ENCODE data around the gene TRAPPC2L.
"Not testable (repeated sequence)": the region's sequence is repeated elsewhere in the genome, so short reads cannot be mapped to it uniquely, and the experiment has no call there.

TRAPPC2L gene

DNA sequence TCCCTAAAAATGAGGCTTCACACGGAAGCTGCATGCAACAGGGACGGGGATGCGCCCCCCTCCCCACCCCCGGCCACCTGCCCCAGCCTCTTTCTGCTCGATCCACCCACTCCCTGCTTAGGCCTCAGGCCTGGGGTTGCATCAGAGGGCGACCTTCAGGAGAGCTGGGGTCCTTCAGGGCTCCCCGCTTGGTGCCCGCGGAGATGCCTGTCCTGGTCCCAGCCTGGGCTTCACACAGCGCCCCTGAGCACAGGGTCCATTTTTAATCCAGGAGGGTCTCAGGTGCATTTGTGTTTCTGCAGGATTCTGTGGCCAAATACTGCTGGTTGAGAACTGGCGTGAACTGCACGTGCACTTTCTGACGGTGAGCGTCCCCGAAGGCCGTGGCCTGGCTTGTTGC, 37.8 kb upstream of the TRAPPC2L start:
- DNase-seq: no peak

GRCh38 chr16:88820385-88821025, 36.4 kb upstream of the TRAPPC2L start:
- DNase-seq: no peak

GRCh38 chr16:88821168-88821850, 35.6 kb upstream of the TRAPPC2L start:
- no peak for DNase-seq

- no peak for DNase-seq
These were observed 34.5 kb upstream of the TRAPPC2L start for GRCh38 chr16:88822281-88823040.

- not testable (repeated sequence) for DNase-seq
These were observed 33.3 kb upstream of the TRAPPC2L start for GRCh38 chr16:88823646-88824045.

GRCh38 chr16:88824256-88825077, 32.5 kb upstream of the TRAPPC2L start:
- DNase-seq: no peak

- no peak for DNase-seq
These were observed 31.8 kb upstream of the TRAPPC2L start for GRCh38 chr16:88825146-88825545.

DNA sequence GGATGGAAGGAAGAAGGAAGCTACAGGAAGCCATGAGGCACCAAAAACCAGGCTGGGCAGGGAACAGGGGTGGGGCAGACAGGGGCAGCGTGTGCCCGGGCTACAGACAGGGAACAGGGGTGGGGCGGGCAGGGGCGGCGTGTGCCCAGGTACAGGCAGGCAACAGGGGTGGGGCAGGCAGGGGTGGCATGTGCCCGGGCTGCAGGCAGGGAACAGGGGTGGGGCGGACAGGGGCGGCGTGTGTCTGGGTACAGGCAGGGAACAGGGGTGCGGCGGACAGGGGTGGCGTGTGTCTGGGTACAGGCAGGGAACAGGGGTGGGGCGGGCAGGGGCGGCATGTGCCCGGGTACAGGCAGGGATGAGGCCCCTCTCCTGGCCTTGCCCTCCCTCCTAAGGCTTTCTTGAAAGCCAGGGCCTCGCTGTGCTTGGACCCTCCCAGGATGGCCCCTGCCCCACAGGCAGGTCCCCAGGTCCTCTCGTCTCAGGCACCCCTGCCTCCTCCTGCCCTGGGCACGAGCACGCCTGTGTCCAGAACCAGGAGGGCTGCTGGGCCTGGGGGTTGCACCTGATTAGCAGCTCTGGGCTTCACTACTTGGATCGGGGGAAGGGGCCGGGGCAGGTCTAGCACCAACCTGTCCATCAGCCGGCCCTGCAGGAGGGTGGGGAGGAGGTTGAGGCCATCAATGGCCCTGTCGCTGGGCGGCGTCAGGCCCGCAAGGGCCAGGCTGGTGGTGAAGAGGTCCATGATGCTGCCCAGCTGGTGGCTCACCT, 30.7 kb upstream of the TRAPPC2L start:
- DNase-seq: no peak

DNA sequence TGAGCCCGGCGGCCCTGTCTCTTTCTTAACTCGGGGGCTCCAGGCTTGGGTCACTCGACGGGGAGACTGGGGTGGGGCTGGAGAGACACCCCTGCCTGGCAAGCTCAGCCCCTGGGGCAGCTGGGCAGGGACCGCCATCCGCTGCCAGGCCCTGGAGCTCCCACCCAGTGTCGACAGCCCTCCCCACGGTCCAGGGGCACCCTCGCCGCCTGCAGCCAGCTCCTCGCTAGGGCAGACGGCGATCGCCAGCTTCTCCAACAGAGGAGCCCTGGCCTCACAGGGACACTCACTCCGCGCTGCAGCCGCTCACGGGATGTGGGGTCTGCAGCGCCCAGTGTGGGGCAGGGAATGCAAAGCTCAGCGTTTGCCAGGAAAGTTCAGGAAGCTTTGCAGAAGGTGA, 29.2 kb upstream of the TRAPPC2L start:
- DNase-seq: no peak

DNA sequence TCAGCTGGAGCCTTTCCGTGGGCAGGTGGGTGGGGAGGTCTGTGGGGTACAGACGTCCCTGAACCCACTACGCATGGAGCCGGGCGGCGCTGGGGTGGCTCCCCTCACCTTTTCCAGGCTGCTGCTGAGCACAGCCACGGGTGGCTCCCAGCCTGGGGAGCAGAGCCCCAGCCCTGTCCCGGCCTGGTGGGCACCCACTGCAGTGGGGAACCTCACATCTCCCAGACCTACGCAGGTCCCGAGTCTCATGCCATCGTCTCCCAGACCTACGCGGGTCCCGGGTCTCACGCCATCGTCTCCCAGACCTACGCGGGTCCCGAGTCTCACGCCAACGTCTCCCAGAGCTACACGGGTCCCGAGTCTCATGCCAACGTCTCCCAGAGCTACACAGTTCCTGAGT, 28.2 kb upstream of the TRAPPC2L start:
- no peak for DNase-seq

GRCh38 chr16:88830258-88830657, 26.7 kb upstream of the TRAPPC2L start:
- DNase-seq: no peak

DNA sequence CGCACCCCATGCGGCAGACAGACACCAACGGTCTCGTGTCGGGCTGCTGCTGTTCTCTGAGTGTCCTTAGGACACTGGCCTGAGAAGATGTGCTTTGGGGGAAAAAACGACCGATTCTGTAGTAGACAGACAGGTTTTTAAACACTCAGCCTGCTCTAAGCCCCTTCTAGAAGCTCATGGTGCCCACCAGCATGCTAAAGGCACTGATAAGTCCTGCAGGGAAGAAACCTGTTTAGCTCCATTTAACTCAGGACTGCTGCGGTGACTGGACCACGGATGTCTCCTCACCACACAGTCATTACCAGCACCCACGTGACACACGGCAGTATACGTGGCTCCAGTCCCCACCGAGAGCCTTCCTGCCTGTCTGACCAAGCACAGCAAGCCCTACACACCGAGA, 26.1 kb upstream of the TRAPPC2L start:
- no peak for DNase-seq

GRCh38 chr16:88831838-88832237, 25.1 kb upstream of the TRAPPC2L start:
- DNase-seq: no peak

GRCh38 chr16:88833086-88833485, 23.8 kb upstream of the TRAPPC2L start:
- DNase-seq: no peak

DNA sequence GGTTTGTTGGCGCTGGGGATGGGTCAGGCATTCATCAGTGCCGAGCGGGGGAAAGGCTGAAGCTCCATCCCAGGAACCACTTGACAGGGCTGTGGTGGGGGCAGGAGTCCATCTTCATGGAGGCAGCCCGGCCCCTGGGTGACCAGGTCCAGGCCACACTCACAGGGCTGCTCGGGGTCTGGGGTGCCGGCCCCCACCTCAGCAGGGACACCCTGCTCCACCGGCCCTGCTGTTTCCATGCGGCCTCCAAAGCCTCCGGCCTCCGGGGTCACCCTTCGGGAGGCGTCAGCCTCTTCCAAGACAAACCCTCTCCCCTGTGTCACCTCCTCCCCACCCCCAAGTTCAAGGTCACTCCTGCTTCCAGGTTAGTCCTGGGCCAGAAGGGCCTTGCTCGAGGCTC, 22.3 kb upstream of the TRAPPC2L start:
- DNase-seq: no peak

- no peak for DNase-seq
These were observed 21.5 kb upstream of the TRAPPC2L start for GRCh38 chr16:88835383-88835782.

DNA sequence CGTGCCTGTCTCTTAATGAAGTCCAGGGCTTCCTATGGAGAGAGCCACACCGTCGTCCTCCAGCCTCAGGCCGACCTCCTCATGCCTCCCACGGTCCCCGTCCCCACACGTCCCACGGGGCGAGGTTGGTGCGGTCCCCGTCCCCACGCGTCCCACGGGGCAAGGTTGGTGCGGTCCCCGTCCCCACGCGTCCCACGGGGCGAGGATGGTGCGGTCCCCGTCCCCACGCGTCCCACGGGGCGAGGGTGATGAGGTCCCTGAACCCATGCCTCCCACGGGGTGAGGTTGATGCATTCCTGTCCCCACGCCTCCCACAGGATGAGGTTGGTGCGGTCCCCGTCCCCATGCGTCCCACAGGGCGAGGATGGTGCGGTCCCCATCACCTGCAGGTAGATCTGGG, 21.1 kb upstream of the TRAPPC2L start:
- DNase-seq: no peak

DNA sequence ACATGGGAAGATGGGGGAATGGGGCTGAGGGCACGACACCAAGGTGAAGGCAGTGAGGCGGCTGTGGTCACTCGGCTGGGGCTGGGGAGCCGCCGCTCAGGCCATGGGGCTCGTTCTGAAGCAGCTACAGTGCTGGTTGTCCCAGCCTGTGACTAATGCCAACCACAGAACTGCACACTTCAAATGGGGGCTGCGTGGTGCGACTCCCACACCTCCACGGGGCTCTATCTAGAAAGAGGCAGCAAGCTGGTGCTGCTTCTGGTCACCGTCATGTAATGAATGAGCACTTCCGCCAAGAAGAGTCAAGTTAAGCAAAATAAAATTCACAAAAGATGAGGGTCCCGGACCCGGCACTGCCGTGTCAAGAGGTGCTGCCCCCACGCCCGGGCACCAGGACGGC, 20.1 kb upstream of the TRAPPC2L start:
- DNase-seq: no peak

DNA sequence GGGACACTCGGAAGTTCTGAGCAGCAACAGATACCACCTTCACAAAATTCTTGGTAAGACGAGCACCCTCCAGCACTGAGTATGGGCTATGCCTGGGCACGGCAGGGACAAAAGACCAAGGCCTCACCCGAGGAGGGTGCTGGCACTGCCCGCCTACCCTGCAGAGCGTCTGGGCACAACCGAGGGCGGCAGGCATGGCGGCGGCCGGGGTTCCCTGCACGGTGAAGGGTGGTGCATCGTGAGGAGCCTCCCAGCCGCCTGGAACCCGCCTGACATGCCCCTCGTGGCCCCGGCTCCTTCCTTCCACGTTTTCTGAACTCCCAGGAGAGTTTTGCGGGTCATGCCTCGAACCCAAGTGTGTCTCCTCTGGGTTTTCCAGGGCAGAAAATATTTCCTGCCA, 19.1 kb upstream of the TRAPPC2L start:
- no peak for DNase-seq

DNA sequence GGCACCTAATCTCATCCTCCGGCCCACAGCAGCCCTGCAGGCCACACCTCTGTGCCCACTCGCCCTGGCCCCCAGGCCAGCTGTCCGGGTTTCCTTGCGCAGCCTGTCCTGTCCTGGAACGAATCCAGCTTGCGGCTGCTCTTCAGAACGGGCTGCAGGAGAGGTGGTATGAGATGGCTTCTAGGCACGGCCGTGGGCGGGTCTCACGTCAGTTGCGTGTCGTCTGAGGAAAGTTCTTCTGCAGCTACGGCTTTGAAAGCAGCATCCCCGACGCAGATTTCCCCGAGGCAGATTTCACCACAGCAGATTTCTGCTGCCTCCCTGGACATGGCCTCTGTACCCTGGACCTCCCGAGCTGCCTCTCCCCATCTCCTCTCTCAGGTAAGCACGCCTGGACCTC, 18.4 kb upstream of the TRAPPC2L start:
- DNase-seq: no peak

GRCh38 chr16:88839026-88839529, 17.8 kb upstream of the TRAPPC2L start:
- no peak for DNase-seq

Data from effector CD8-positive, alpha-beta T cell (primary cell).